ENCODE data around the gene PRKCH.

PRKCH gene

DNA sequence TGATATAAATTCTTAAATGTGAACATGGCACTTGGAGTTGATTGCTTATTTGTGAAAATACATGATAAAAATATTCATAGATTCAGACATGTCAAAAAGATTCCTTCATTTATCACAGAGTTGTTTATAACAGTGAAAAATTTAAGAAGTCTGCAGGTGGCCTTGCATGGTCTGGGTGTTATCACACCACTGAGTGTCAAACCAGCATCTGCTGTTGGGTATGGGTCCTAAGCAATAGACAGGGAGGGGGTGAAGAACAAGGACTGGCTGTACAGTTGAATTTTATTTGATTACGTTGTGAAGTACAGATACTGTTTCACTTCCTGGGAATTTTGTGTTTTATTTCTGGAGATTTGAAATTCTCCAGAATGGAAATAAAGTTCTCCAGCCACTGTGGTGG, 193.5 kb downstream of the PRKCH start:
- TF ChIP-seq, protein P1, sequence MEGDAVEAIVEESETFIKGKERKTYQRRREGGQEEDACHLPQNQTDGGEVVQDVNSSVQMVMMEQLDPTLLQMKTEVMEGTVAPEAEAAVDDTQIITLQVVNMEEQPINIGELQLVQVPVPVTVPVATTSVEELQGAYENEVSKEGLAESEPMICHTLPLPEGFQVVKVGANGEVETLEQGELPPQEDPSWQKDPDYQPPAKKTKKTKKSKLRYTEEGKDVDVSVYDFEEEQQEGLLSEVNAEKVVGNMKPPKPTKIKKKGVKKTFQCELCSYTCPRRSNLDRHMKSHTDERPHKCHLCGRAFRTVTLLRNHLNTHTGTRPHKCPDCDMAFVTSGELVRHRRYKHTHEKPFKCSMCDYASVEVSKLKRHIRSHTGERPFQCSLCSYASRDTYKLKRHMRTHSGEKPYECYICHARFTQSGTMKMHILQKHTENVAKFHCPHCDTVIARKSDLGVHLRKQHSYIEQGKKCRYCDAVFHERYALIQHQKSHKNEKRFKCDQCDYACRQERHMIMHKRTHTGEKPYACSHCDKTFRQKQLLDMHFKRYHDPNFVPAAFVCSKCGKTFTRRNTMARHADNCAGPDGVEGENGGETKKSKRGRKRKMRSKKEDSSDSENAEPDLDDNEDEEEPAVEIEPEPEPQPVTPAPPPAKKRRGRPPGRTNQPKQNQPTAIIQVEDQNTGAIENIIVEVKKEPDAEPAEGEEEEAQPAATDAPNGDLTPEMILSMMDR (IDR thresholded peaks at IDR 0.05; ENCODE audit: low read depth, low read length, missing control alignments), result no peak
- H3K4me3 ChIP-seq (ENCODE audit: low read depth, low read length), result no peak overlapping the region
- DNase-seq (ENCODE audit: low read depth), result no peak

DNA sequence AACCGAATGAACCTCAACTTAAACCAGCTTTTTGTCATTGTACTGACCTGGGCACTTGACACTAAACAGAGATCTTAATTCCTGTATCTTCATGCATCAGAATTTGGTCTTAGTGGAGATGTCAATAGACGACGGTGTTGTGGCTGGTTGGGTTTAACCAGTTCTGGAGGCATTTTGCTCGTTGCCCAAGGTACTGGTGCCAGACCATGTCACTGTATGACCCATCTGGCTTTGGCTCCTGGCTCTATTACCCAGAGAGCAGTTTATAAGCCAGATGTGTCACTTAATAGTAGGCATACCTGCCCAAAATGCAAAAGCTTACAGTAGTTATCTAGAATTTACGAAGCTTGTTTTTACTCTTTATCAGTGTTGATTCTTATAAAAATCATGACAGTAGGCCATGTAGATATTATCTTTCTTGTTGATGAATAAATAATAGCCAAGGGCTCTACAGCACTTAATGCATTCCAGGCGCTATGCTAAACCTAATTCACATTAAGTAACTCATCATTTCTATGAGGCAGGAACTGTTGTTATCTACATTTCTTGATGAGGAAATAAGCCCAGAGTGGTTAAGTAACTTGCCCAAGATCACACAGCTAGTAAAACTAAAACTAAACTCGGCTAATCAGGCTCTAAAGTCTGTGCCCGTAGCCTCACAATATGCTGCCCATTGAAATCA, 194.2 kb downstream of the PRKCH start:
- TF ChIP-seq, protein P1 (IDR thresholded peaks at IDR 0.05; ENCODE audit: low read depth, low read length, missing control alignments), result no peak
- no peak overlapping the region for H3K4me3 ChIP-seq (ENCODE audit: low read depth, low read length)
- no peak for DNase-seq (ENCODE audit: low read depth)

DNA sequence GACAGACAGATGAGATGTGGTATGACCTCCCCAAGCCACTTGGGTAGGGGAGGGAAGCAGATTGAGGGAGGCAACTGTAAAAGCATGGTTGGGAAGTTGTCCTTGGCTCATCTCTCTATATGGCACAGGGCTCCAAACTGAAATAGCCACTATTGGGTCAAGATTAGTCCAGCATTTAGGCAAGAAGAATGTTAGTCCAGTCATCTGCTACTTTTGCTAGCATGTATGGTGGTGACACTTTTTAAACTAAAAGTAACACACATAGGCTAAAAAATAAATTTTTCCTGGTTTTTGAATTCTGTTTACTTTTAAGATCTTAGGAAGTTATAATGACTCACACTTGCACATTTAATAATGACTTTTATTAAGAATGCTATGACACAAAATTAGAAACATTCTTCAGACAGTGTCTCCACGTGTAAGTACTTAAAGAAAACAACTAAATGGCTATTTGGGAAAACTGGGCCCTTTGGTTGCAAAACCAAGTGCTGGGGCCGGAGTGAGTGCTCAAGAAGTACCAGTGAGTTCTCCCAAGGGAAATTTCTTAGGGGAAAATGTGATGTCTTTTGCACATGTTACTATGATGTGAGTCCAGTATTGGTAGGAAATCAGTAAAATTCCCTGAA, 194.9 kb downstream of the PRKCH start:
- DNase-seq (ENCODE audit: low read depth), result no peak
- TF ChIP-seq, protein P1 (IDR thresholded peaks at IDR 0.05; ENCODE audit: low read depth, low read length, missing control alignments), result no peak

DNA sequence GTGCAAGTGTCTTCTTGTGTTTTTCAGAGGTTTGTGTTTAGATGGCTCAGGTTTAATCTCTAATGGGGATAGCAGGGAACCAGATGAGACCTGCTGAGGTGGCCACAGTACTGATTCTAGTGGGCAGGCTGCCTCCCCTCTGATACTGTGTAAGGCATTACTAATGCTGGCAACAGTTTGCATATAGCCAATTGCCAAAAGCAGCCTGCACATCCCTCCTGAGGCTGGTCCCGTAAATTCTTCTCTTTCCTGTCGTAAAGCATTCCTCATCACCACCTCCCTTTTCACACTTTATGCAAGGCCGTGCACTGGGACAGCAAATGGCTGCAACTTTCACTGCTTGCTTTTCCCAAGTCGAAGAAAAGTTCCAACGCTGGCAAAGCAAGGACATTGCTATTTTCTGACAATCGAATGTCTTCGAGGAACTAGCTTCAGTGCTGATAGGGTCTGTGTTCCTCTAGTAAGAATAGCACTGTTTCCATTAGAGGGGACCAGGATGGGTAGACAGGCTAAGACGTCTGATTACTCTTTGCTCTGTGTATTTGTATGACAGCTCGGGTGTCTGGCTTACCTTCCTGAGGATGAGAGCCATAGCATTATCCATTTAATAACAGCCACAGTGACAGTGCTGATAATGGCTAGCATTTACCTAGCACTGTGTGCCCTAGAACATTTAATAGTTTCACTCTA, 195.7 kb downstream of the PRKCH start:
- TF ChIP-seq, protein P1 (IDR thresholded peaks at IDR 0.05; ENCODE audit: low read depth, low read length, missing control alignments), result no peak
- no peak for DNase-seq (ENCODE audit: low read depth)
- H3K4me3 ChIP-seq (ENCODE audit: low read depth, low read length), result no peak overlapping the region

More for the DNA sequence above, 194.9 kb downstream of the PRKCH start:
- H3K4me3 ChIP-seq (ENCODE audit: low read depth, low read length), result no peak overlapping the region

DNA sequence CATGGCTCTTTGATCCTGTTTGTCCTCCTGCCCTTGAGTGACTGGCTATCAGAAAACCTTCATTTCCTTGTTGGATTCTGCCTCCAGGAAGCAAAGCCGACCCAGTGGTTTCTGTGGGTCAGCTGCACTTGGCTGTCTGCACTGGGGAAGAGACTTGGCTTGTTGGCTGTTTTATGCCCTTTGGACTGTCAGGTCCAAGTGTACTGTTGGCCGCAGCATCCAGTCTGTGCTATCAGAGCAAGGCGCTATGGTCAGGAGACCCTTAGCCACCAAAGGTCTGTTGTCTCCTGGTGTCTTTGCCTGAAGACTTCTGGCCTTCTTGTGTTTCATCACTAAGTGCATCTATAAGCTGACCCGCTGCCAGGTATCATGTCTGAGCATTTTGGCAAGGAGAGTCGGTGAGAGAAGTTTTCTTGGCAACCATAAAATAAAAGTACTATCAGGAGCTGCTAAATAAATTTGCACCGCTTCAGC, 196.6 kb downstream of the PRKCH start:
- TF ChIP-seq, protein P1 (IDR thresholded peaks at IDR 0.05; ENCODE audit: low read depth, low read length, missing control alignments), result no peak
- DNase-seq (ENCODE audit: low read depth), result no peak
- H3K4me3 ChIP-seq (ENCODE audit: low read depth, low read length), result no peak overlapping the region

DNA sequence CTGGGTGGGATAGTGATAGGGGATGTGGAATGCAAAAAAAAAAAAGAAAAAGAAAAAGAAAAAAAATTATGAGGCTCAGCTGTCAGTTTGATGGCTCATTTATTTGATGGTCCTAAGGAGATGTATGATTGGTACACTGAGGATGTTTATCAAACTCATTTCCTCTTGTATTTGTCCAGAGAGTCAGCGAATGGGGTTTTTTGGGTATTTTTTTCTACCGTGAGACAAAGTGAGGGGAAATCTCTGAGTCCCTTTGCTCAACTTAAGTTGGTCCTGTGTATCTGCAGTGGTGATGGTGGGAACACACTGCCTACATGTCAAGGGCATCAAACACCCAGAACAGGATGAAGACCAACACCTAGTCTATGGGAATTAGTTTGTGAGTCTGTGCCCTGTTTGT, 197.0 kb downstream of the PRKCH start:
- H3K4me3 ChIP-seq (ENCODE audit: low read depth, low read length), result no peak overlapping the region
- TF ChIP-seq, protein P1 (IDR thresholded peaks at IDR 0.05; ENCODE audit: low read depth, low read length, missing control alignments), result no peak
- no peak for DNase-seq (ENCODE audit: low read depth)
